GM03348 (cell line): Measurements from ENCODE around the gene C19orf53.
"Not testable (repeated sequence)": the region's sequence is repeated elsewhere in the genome, so short reads cannot be mapped to it uniquely, and the experiment has no call there.

ENCODE experiments used
- DNase-seq: peaks from one replicate; pipeline ENCODE4 v3.0.0; 2012; ENCODE audit warnings: low spot score

The C19orf53 gene

DNA sequence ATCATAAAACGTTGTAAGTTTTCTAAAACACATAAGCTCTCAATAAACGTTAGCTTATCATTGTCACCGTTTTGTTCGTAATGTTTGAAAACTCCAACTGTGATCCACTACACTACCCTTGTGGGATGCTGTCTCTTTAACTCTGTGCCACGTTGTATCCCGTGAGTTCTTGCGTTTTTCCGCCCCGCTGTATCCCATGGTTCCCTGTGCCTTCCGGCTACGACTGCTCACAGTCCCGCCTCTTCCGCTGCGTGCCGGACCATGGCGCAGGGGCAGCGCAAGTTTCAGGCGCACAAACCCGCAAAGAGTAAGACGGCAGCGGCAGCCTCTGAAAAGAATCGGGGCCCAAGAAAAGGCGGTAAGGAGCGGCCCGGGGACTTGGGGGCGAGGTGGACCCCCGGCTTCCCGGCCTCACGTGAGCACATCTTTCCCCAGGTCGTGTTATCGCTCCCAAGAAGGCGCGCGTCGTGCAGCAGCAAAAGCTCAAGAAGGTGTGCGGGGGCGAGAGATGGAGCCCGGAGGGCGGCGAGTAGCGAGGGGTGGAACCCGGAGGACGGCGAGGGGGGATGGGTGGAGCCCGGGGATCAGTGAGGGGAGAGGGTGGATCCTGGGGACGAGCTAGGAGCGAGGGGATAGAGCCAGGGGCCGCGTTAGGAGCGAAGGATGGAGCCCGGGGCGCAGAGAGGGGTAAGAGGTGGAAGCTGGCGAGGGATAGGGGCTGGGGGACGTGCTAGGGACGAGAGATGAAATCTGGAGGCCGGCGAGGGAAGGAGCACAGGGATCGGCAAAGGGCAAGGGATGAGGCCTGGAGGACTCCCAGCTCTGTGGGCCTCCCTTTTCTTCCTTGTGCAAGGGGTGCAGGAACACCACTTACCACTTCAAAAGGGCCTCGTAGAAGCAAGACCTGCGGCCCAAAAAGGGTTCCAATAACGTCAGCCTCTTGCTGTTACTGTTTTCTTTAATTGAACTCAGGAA, at the start of gene C19orf53:
C19orf53 (plus strand) TSS at position 240 of the 975 bp plus-strand sequence; CDS start at position 262, 22 bp downstream.
- DNase-seq: peak; percentile 93

GRCh38 chr19:13726323-13726722, 47.9 kb upstream of the C19orf53 start:
- DNase-seq: no peak

DNA sequence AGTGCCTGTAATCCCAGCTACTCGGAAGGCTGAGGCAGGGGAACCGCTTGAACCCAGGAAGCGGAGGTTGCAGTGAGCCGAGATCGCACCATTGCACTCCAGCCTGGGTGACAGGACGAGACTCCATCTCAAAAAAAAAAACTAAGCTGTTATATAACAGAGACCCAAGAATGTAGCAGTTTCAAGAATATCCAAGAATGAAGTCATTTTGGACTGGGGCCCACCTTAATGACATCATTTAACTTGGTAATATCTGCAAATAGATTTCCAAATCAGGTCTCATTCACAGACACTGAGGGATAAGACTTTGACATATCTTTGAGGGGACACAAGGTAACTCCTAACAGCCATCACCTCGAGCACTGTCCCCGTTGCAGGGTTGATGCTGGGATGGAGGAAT, 46.5 kb upstream of the C19orf53 start:
- DNase-seq: peak; percentile 44

DNA sequence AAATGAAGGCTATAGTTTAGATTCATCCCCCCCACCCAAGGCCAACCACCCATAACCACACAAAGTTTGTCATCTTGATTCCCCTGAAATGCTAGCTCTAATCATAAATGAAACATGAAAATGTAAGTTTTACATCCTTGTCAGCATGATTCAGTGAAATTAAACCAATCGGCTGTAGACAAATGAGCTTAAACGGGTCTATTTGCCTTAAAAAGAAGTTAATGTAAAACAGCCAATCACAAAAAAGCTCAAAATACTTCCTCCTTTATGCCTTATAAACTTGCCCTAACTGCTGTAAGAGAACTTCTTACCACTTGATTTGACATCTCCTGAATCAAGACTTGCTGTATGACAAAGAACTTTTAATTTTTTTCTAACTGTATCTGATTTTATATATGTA, 44.4 kb upstream of the C19orf53 start:
- DNase-seq: peak; percentile 33

DNA sequence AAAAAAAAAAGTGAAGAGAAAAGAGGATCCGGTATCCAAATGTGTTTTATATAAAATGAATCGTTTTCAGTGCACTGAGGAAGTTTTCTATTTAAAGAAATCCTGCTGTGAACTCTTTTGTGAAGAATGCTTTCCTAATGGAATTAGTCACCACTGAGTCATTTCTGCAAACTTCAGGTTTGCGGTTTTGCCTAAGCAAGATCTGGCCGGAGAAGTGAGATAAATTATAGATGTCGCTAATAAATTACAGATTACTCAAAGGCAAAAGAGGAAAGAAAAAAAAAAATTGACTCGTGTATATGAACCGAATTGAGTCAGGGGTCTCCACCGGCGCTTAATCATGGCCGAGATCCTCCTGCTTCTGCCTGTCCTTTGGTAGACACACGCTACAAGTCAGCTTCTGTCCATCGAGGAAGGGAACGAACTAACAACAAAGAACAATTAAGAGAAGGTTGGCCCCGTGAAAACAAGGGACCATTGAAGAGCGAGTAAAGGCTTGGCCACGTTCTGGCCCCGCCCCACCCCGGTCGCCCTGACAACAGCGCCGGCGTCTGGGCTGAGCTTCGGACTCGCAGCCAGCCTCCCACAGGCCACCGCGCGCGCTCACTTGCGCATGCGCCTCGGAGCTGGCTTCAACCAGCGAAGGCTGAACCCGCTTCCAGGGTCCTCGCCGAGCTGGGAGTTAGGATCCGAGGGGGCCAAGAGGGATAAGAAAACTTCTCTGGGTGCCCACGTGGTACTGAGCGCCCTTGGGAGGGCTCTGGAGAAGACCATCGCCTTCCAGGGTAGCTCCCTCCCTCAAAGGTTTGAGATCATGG, 42.9 kb upstream of the C19orf53 start:
- DNase-seq: peak; percentile 98

DNA sequence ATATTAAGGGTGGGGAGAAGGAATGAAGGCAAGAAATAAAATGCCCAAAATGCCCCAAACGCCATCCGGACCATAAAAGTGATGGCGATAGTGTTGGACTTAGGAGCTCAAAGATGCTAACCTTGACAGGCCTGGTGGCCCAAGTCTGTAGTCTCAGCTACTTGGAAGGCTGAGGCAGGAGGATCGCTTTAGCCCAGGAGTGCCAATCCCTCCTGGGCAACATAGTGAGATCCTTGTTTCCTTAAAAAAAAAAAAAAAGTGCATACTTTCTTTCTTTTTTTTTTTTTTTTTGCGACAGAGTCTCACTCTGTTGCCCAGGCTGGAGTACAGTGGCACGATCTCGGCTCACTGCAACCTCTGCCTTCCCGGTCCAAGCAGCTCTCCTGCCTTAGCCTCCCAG, 41.9 kb upstream of the C19orf53 start:
- DNase-seq: no peak

DNA sequence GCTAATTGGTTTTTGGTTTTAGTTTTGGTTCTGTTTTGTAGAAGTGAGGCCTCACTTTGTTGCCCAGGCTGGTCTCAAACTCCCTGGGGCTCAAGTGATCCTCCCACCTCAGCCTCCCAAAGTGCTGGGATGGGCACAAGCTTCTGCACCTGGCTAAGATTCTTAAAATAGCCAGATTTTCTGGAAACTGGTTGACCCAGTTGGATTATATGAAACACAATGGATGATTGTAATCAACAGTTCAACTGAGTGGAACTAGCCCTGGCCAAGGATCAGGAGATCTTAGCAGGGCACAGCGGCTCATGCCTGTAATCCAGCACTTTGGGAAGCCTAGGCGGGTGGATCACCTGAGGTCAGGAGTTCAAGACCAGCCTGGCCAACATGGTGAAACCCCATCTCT, 39.5 kb upstream of the C19orf53 start:
- DNase-seq: no peak

- DNase-seq: no peak
Observed at GRCh38 chr19:13738073-13738472, 36.2 kb upstream of the C19orf53 start.

DNA sequence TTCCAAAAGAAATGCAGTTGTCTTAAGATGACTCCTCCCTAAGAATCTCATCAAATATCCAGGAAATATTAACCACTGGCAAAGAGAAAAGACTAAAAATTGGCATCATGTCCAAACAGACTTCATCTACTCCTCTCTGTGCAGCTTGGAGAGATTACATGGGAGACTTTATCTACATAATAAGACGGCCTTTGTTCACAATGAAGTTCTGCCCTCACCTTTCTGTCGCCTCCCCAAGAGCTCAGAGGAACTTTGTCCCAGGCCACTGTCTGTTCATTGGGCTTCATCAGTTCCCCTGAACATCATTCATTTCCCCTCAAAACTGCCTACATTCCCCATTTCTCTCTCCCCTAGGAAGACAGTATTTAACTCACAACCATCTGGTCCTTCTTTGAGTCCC, 32.4 kb upstream of the C19orf53 start:
- DNase-seq: no peak

GRCh38 chr19:13742756-13743155, 31.5 kb upstream of the C19orf53 start:
- DNase-seq: no peak

DNA sequence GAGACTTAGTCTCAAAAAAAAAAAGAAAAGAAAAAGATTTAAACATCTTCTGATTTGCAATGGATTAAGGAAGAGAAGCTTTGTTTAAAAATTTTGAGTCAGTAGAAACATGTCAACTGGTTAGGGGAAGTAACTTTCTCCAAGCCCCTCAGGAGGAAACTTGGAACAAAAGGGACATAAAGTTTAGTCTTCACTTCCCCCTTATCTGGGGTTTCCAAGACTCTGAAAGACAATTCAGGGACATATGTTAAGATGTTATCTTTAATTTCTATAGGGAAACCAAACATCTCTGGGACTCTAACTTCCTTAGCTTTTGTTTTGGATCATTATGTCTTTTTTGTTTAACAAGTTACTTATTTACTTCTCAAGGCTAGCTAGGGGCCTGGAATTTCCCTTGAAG, 30.1 kb upstream of the C19orf53 start:
- DNase-seq: no peak

DNA sequence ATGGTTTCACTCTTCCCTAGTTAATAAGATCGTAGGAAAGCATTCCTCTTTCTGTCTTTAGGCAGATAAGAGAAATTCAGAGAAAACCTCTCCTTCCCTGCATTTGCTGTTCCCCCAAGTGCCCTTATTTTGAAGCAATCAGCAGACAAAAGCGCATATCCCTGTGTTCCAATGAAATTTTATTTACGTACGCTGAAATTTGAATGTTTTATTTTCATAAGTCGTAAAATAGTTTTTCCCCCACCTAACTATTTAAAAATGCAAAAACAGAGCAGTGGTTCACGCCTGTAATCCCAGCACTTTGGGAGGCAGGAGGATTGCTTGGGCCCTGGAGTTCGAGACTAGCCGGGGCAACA, 27.2 kb upstream of the C19orf53 start:
- DNase-seq: no peak

- DNase-seq: peak; percentile 23
Observed at GRCh38 chr19:13748169-13748828, 26.0 kb upstream of the C19orf53 start.

DNA sequence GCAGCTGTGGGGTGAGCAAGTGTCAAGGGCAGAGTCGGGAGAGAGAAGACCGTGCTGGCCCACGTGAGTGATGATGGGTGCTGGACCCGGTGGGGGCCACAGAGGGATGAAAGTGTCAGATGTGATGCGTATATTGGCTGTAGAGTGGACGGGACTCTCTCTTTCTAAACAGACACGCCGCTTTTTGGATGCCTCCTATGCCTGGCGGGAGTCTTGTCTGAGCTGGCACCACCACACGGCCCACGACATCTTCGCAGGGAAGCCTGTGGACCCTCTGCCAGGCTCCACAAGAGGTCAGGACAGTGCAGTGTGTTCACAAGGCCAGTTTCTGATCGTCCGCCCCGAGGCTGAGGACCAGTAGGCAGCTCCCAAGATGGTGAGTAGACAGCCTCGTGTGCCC, 22.8 kb upstream of the C19orf53 start:
- DNase-seq: no peak

DNA sequence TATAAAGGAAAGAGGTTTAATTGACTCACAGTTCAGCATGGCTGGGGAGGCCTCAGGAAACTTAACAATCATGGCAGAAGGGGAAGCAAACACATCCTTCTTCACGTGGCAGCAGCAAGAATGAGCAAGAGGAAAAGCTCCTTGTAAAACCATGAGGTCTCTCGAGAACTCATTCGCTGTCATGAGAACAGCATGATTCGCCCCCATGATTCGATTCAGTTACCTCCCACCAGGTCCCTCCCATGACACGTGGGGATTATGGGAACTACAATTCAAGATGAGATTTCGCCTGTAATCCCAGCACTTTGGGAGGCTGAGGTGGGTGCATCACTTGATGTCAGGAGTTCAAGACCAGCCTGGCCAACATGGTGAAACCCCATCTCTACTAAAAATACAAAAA, 20.6 kb upstream of the C19orf53 start:
- DNase-seq: not testable (repeated sequence)

DNA sequence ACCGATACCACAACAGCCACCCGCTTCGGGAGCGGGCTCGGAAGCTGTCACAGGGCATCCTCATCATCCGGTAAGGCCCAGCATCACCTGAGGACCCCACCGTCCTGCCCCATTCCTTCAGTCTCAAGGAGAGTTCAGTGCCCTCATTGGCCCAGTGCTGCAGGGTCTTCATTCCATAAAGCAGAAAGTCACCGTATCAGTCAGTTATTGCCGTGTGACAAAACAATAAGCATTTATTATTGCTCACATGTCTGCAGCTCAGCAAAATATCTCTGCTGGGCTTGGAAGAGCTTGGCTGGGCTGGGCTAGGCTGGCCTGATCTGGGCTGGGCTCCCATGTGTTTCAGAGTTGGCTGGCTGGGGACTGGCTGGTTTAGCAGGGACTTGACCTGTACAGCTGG, 18.0 kb upstream of the C19orf53 start:
- DNase-seq: no peak

- DNase-seq: no peak
Observed at GRCh38 chr19:13757805-13758772, 16.2 kb upstream of the C19orf53 start.

DNA sequence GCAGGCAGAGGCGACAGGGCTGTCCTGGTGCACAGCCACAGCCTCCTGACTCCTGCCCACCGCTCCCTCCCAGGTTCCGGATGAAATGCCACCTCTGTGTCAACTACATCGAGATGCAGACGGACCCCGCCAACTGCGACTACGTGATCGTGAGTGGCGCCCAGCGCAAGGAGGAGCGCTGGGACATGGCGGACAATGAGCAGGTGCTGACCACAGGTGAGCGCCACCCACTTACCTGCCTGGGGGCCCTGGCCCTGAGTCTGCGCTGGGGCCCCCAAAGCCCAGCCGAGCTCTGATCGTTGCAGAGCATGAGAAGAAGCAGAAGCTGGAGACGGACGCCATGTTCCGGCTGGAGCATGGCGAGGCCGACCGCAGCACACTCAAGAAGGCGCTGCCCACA, 15.5 kb upstream of the C19orf53 start:
- no peak for DNase-seq

DNA sequence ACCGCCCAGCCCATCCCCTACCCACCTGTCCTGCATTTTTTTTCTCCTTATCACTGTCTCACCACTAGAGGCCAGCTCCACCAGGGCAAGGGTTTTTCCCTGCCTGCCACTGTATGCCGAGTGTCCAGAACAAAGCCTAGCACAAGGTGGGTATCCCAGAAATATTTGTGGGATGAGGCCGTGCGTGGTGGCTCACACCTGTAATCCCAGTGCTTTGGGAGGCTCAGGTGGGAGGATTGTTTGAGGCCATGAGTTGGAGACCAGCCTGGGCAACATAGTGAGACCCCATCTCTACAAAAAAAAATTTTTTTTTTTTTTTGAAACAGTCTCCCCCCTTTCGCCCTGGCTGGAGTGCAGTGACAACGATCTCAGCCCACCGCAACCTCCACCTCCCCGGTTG, 12.8 kb upstream of the C19orf53 start:
- no peak for DNase-seq

DNA sequence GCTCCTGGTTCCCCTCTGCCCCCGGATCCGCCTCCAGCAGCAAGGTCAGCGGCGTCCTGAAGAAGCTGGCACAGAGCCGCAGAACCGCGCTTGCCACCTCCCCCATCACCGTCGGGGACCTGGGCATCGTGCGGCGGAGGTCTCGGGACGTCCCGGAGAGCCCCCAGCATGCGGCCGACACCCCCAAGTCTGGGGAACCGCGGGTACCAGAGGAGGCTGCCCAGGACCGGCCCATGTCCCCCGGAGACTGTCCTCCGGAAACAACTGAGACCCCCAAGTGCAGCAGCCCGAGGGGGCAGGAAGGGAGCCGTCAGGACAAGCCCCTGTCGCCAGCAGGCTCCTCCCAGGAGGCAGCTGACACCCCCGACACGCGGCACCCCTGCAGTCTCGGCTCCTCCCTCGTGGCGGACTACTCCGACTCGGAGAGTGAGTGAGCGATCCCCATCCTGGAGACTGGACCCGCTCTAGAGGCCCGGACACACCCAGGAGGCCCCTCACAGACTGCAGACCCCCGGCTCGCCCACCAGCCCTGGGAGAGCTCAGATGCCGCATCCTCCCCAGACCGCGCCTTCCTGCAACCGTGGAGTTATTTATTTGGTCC, 11.5 kb upstream of the C19orf53 start:
- DNase-seq: no peak

GRCh38 chr19:13763265-13763664, 11.0 kb upstream of the C19orf53 start:
- DNase-seq: no peak
